Psoas muscle (tissue), 8 donors: ENCODE measurements around the gene GMEB2. TPM values are rescaled to one million over a fixed set of nuclear protein-coding genes. Genes with fewer than 3 reads are reported as not detected.

ENCODE experiments used
- ATAC-seq, 4 donors: fragments of 200-7000 bp; cut with Tn5 transposase; one replicate each; pipeline ENCODE4 v1.9.1; 2020; ENCODE audit warnings: moderate library complexity in 3 of 4, mild to moderate bottlenecking in 2 of 4
- DNase-seq, 2 donors: peaks; one replicate each; pipeline ENCODE4 v3.0.0-alpha.2; 2020
- H3K27ac ChIP-seq: fragments of 200-600 bp; one replicate; pipeline ENCODE4 v1.8.0; 2022
- H3K27me3 ChIP-seq, 3 donors: fragments of 200-600 bp in 1 of 3; one replicate each; pipeline versions ENCODE4 v1.6.1 to v1.8.0; 2013 to 2022; ENCODE audit warnings: low read length in 2 of 3, mild to moderate bottlenecking in 2 of 3, moderate library complexity in 1 of 3; ENCODE audit not compliant: insufficient read depth in 3 of 3
- H3K36me3 ChIP-seq, 2 donors: fragments of 200-600 bp in 1 of 2; one replicate each; pipeline versions ENCODE4 v1.6.1 to v1.8.0; 2013 to 2022; ENCODE audit warnings: low read depth in 1 of 2, mild to moderate bottlenecking in 1 of 2, moderate library complexity in 1 of 2; ENCODE audit not compliant: insufficient read depth in 1 of 2
- H3K4me1 ChIP-seq: fragments of 200-600 bp; one replicate; pipeline ENCODE4 v1.8.0; 2022
- H3K4me3 ChIP-seq: fragments of 200-600 bp; one replicate; pipeline ENCODE4 v1.8.0; 2022; ENCODE audit warnings: mild to moderate bottlenecking
- H3K9me3 ChIP-seq: fragments of 200-600 bp; one replicate; pipeline ENCODE4 v1.8.0; 2022
- WGBS, 3 donors: extraction: QIAGEN DNeasy Blood & Tissue Kit; methylation state at CpG; one replicate each; pipeline versions ENCODE4 v1.1.6 to v1.1.7; 2013; 5-methylcytosine and 5-hydroxymethylcytosine counted together
- intact Hi-C, 2 donors: fragments of 100-400 bp; cut with DNase I; formaldehyde crosslinking; loops; one replicate each; pipeline versions ENCODE4 v1.11.0 to v1.14.2; 2022
- polyA plus RNA-seq, 3 donors: library from polyadenylated mRNA; stranded (reverse); fragments of 200-250 nt; gene quantifications; one replicate each; pipeline ENCODE4 v1.2.3, GENCODE V29; 2013
- total RNA-seq, 4 donors: library from RNA; stranded (reverse); fragmentation: NEBNext Ultra II Directional in 2 of 4; extraction: Animal tissue kit (Norgen Biotek cat#: 25700) in 2 of 4; gene quantifications; one replicate each; pipeline versions ENCODE4 v1.2.1 to v1.2.4, GENCODE V29; 2021 to 2023
- TF ChIP-seq, protein P1 (sequence below): fragments of 200-600 bp; IDR thresholded peaks from one replicate; pipeline ENCODE4 v1.8.0; 2022; ENCODE audit warnings: antibody characterized with exemption
- donor health status: healthy with polysubstance abuse.
- donor health status: DM: no; HTN: no; CAD: no; lungs with moderate emphysema.
- donor health status: Bipolar disorder and iron deficiency.
- donor health status: healthy.
- donor health status: DM: yes; HTN: yes; CAD: no.
- donor health status: DM: no; HTN: no; CAD: no.
- donor health status: DM: no; HTN: no; CAD: no.
- donor health status: DM: yes; HTN: yes; CAD: no.

Gene GMEB2
- total and polyA plus RNA-seq, 7 donors, result 5.4 to 10.1 (median 8.5) TPM

GRCh38 chr20:63627129-63627750, 339 bp upstream of the GMEB2 start:
- TF ChIP-seq, protein P1, sequence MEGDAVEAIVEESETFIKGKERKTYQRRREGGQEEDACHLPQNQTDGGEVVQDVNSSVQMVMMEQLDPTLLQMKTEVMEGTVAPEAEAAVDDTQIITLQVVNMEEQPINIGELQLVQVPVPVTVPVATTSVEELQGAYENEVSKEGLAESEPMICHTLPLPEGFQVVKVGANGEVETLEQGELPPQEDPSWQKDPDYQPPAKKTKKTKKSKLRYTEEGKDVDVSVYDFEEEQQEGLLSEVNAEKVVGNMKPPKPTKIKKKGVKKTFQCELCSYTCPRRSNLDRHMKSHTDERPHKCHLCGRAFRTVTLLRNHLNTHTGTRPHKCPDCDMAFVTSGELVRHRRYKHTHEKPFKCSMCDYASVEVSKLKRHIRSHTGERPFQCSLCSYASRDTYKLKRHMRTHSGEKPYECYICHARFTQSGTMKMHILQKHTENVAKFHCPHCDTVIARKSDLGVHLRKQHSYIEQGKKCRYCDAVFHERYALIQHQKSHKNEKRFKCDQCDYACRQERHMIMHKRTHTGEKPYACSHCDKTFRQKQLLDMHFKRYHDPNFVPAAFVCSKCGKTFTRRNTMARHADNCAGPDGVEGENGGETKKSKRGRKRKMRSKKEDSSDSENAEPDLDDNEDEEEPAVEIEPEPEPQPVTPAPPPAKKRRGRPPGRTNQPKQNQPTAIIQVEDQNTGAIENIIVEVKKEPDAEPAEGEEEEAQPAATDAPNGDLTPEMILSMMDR, result no peak
- Histone ChIP-seq H3K9me3 (no peaks in the 10 kb centered on the region), H3K4me1 (peaks cover 15% of the 10 kb centered on the region), H3K4me3 (peak overlapping the region; percentile 99), H3K36me3 (no peaks in the 10 kb centered on the region), H3K27ac (peak overlapping the region; percentile 96), H3K27me3 (no peaks in the 10 kb centered on the region)
- peak; percentile 91 to 93 (median 92) for ATAC-seq
- peak; percentile 94 to 98 for DNase-seq
- intact Hi-C loops, result no loop called here
- WGBS, 3 donors, result 0 to 1% (median 1%) methylated on average over 50 to 66 of the region's 68 CpGs

DNA sequence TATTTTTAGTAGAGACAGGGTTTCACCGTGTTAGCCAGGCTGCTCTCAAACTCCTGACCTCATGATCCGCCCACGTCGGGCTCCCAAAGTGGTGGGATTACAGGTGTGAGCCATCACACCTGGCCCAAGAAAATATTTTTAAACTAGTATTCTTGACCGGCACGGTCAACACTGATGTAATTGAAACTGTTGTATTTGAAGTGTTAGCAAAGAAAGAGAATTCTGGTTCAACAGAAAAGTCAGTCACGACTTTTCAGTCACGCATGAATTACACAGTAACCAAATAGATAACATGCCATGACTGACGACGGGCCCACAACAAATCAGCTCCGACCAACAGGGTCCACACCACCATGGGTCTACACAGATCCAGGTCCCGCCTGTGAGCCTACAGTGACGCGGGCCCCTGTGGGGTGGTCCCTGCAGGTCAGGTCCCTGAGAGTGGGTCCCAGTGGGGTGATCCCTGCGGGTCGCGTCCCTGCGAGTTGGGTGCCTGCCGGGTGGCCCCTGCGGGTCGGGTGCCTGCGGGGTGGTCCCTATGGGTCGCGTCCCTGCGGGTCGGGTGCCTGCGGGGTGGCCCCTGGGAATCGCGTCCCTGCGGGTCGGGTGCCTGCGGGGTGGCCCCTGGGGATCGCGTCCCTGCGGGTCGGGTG, 1.0 kb downstream of the GMEB2 start:
- peak overlapping the region; percentile 96 for H3K27ac ChIP-seq
- TF ChIP-seq, protein P1, result no peak
- ATAC-seq (peak in 2 of 4 donors; percentile 1 to 12), DNase-seq (no peak)
- H3K27me3 ChIP-seq, result no peaks in the 10 kb centered on the region
- no peaks in the 10 kb centered on the region for H3K9me3 ChIP-seq
- 8 to 20% (median 10%) methylated on average over 20 to 36 of the region's 36 CpGs for WGBS, 3 donors
- H3K4me1 ChIP-seq, result peaks cover 15% of the 10 kb centered on the region
- no peaks in the 10 kb centered on the region for H3K36me3 ChIP-seq
- intact Hi-C loops, result no loop called here
- peak overlapping the region; percentile 80 for H3K4me3 ChIP-seq

- no peak overlapping the region for H3K27ac ChIP-seq
- TF ChIP-seq, protein P1, result no peak
Observed at GRCh38 chr20:63624486-63624885, 2.4 kb downstream of the GMEB2 start.

GRCh38 chr20:63622732-63623131, 4.2 kb downstream of the GMEB2 start:
- no peaks in the 10 kb centered on the region for H3K27me3 ChIP-seq
- intact Hi-C loops, result no loop called here
- no peak overlapping the region for H3K4me3 ChIP-seq
- WGBS, 3 donors, result 92 to 93% (median 92%) methylated on average over 14 of the region's 14 CpGs
- H3K4me1 ChIP-seq, result peaks cover 6% of the 10 kb centered on the region
- H3K36me3 ChIP-seq, result peaks cover 2 to 19% of the 10 kb centered on the region in 2 donors
- TF ChIP-seq, protein P1, result no peak
- H3K9me3 ChIP-seq, result no peaks in the 10 kb centered on the region
- no peak overlapping the region for H3K27ac ChIP-seq
- ATAC-seq (no peak), DNase-seq (no peak)

More at GRCh38 chr20:63624486-63624885, 2.4 kb downstream of the GMEB2 start:
- H3K4me3 ChIP-seq, result no peak overlapping the region
- H3K27me3 ChIP-seq, result no peaks in the 10 kb centered on the region
- DNase-seq, result no peak
- no peaks in the 10 kb centered on the region for H3K9me3 ChIP-seq
- H3K4me1 ChIP-seq, result peaks cover 15% of the 10 kb centered on the region
- intact Hi-C loops, result no loop called here
- ATAC-seq, result no peak
- peaks cover 0 to 1% of the 10 kb centered on the region in 2 donors for H3K36me3 ChIP-seq
- WGBS, 3 donors, result 85 to 86% (median 86%) methylated on average over 15 of the region's 15 CpGs
